Measurements from ENCODE around the gene NAA80. TPM values are rescaled to one million over a fixed set of nuclear protein-coding genes. Genes with fewer than 3 reads are reported as not detected.
"Not testable (repeated sequence)": the region's sequence is repeated elsewhere in the genome, so short reads cannot be mapped to it uniquely, and the experiment has no call there.

NAA80 gene
- total and polyA plus RNA-seq, 8 donors = 5.6 to 12.7 (median 9.1) TPM

GRCh38 chr3:50314816-50315215 lies 15.6 kb upstream of the NAA80 start:
- no peak overlapping the region for H3K4me3 ChIP-seq
- no peak for TF ChIP-seq CTCF (IDR thresholded peaks at IDR 0.05)
- H3K9me3 ChIP-seq = no peaks in the 10 kb centered on the region
- intact Hi-C loops (cut with DNase I) = no loop called here
- peaks cover 0 to 37% of the 10 kb centered on the region in 2 donors for H3K36me3 ChIP-seq
- peaks cover 29 to 70% of the 10 kb centered on the region in 2 donors for H3K4me1 ChIP-seq
- H3K27ac ChIP-seq = peak overlapping the region; percentile 31 to 36
- ATAC-seq (no peak), DNase-seq (no peak)
- H3K27me3 ChIP-seq = no peaks in the 10 kb centered on the region

GRCh38 chr3:50314342-50314741 lies 15.1 kb upstream of the NAA80 start:
- Histone ChIP-seq H3K9me3 (no peaks in the 10 kb centered on the region), H3K27ac (peak overlapping the region; percentile 31 to 36), H3K4me3 (no peak overlapping the region), H3K27me3 (no peaks in the 10 kb centered on the region), H3K4me1 (peaks cover 25 to 69% of the 10 kb centered on the region in 2 donors), H3K36me3 (peaks cover 0 to 32% of the 10 kb centered on the region in 2 donors)
- no peak for DNase-seq
- no peak for TF ChIP-seq CTCF (IDR thresholded peaks at IDR 0.05)
- ATAC-seq = peak; percentile 8
- intact Hi-C loops (cut with DNase I) = no loop called here

GRCh38 chr3:50312041-50312440 lies 12.8 kb upstream of the NAA80 start:
- intact Hi-C loops (cut with DNase I); DNase-seq; H3K27ac ChIP-seq: not testable (repeated sequence)

GRCh38 chr3:50304601-50305000 lies 5.4 kb upstream of the NAA80 start:
- Histone ChIP-seq H3K4me3 (no peak overlapping the region), H3K27me3 (no peaks in the 10 kb centered on the region), H3K36me3 (peaks cover 0 to 6% of the 10 kb centered on the region in 2 donors), H3K9me3 (peaks cover 4 to 15% of the 10 kb centered on the region in 2 donors), H3K27ac (no peak overlapping the region), H3K4me1 (peaks cover 25 to 43% of the 10 kb centered on the region in 2 donors)
- TF ChIP-seq CTCF (IDR thresholded peaks at IDR 0.05) = no peak
- intact Hi-C loops (cut with DNase I) = no loop called here
- DNase-seq (no peak), ATAC-seq (no peak)

More at GRCh38 chr3:50312041-50312440, 12.8 kb upstream of the NAA80 start:
- H3K4me3 ChIP-seq, ATAC-seq, H3K27me3 ChIP-seq: not testable (repeated sequence)
- Histone ChIP-seq H3K4me1 (peaks cover 2 to 46% of the 10 kb centered on the region in 2 donors), H3K9me3 (peaks cover 4 to 15% of the 10 kb centered on the region in 2 donors), H3K36me3 (peaks cover 0 to 15% of the 10 kb centered on the region in 2 donors)

- H3K4me1 ChIP-seq = peaks cover 31 to 49% of the 10 kb centered on the region in 2 donors
- intact Hi-C loops (cut with DNase I) = no loop called here
- peaks cover 0 to 5% of the 10 kb centered on the region in 2 donors for H3K9me3 ChIP-seq
- ATAC-seq (peak; percentile 63), DNase-seq (peak in 3 of 4 donors; percentile 30 to 93 (median 80))
- H3K27me3 ChIP-seq = no peaks in the 10 kb centered on the region
- no peaks in the 10 kb centered on the region for H3K36me3 ChIP-seq
- peak in 1 of 2 donors; percentile 10 for TF ChIP-seq CTCF (IDR thresholded peaks at IDR 0.05)
- peak within 1 kb of the TSS; percentile 19 to 68 for H3K4me3 ChIP-seq
- peak within 1 kb of the TSS; percentile 83 to 92 for H3K27ac ChIP-seq
Observed at GRCh38 chr3:50303013-50303815, 4.0 kb upstream of the NAA80 start, which contains the start of gene HYAL1. Gene HYAL1 (minus strand): TSS chr3:50303574. CDS start chr3:50302956, 618 bp downstream.

Data from left lung (tissue), 10 donors.